Cardiac muscle cell (in vitro differentiated cells and primary cell): ENCODE results near the gene RUNX2. TPM values are rescaled to one million over a fixed set of nuclear protein-coding genes. Genes with fewer than 3 reads are reported as not detected.
A peak's percentile ranks its signal among the peaks of the same experiment; 100 is the strongest.

Source experiments
- DNase-seq, 2 donors: peaks; one replicate each; pipeline versions ENCODE4 v3.0.0 to v3.0.0-alpha.2; 2010 to 2017; ENCODE audit warnings: low read depth in 1 of 2, low spot score in 1 of 2
- H3K27ac ChIP-seq: fragments of 200-600 bp; sonication (generic); 2 replicates; pipeline ENCODE4 v1.5.1; 2016
- H3K27me3 ChIP-seq: fragments of 200-600 bp; sonication (generic); 2 replicates; pipeline ENCODE4 v1.6.0; 2016; ENCODE audit warnings: control low read depth
- H3K36me3 ChIP-seq: fragments of 200-600 bp; sonication (generic); 2 replicates; pipeline ENCODE4 v1.5.1; 2016; ENCODE audit warnings: control low read depth
- H3K4me1 ChIP-seq: fragments of 200-600 bp; sonication (generic); 2 replicates; pipeline ENCODE4 v1.8.1; 2017; ENCODE audit warnings: low read depth, mild to moderate bottlenecking, mixed run types
- H3K4me3 ChIP-seq: fragments of 200-600 bp; sonication (generic); 2 replicates; pipeline ENCODE4 v1.5.1; 2016; ENCODE audit warnings: mild to moderate bottlenecking
- H3K9me3 ChIP-seq: fragments of 200-600 bp; sonication (generic); 2 replicates; pipeline ENCODE4 v1.5.1; 2017; ENCODE audit warnings: low read depth, mild to moderate bottlenecking, control low read depth
- polyA plus RNA-seq: library from polyadenylated mRNA; unstranded; fragments of >200 nt; fragmentation: Nextera tagmentation; extraction: Ambion mirVana; gene quantifications from 2 replicates; pipeline ENCODE4 v1.2.1, GENCODE V29; 2016
- total RNA-seq: library from RNA; depleted of rRNA; stranded (reverse); fragments of >200 nt; gene quantifications from 2 replicates; pipeline ENCODE4 v1.2.3, GENCODE V29; 2016
- TF ChIP-seq, protein P1 (sequence below): IDR thresholded peaks from 2 replicates; pipeline ENCODE4 v1.5.1; 2012; ENCODE audit warnings: low read depth, mild to moderate bottlenecking, low read length

Gene RUNX2
- total and polyA plus RNA-seq, 2 experiments from 2014 or later = 1.6 to 1.9 TPM

DNA sequence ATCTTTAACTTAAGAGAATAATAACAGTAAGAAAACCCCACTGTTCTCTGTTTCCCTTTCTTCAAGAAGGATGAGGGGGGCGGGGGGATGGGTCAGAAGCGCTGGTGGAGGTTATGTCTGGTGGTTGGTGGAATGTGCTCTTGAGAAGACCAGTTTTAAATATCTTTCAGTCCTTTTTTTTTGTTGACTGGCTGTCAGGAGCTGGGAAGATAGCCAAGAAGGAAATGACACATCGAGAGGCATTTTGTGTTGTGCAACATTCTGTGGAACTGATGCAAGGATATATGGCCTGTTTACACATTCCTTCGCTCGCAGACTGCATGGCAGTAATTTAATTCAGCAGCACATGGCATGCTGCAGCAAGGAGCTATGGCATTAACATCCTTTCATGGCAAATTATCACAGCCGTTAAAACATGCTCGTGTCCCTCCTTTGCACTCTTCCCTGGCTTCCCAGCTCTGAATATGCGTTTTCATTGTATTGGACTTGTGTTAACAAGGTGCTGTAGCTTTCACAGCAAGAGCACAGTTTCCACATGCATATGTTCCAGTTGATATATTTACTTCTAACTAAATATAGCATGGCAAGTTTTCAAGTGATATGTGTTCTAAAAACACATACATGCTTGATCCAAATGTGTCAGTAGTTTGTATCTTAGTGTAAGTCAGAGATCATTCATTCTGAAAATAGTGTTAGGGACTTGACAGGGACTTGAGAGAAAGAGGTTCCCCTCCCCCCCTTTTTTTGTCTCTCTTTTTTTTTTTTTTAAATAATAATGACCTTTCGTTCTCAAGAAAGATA lies 117.8 kb downstream of the RUNX2 start:
- no peaks in the 10 kb centered on the region for H3K36me3 ChIP-seq
- DNase-seq = peak; percentile 50 to 99
- no peaks in the 10 kb centered on the region for H3K9me3 ChIP-seq
- peaks cover 31% of the 10 kb centered on the region for H3K4me1 ChIP-seq
- H3K27ac ChIP-seq = peak overlapping the region; percentile 76
- no peak overlapping the region for H3K4me3 ChIP-seq
- H3K27me3 ChIP-seq = no peaks in the 10 kb centered on the region
- TF ChIP-seq, protein P1, sequence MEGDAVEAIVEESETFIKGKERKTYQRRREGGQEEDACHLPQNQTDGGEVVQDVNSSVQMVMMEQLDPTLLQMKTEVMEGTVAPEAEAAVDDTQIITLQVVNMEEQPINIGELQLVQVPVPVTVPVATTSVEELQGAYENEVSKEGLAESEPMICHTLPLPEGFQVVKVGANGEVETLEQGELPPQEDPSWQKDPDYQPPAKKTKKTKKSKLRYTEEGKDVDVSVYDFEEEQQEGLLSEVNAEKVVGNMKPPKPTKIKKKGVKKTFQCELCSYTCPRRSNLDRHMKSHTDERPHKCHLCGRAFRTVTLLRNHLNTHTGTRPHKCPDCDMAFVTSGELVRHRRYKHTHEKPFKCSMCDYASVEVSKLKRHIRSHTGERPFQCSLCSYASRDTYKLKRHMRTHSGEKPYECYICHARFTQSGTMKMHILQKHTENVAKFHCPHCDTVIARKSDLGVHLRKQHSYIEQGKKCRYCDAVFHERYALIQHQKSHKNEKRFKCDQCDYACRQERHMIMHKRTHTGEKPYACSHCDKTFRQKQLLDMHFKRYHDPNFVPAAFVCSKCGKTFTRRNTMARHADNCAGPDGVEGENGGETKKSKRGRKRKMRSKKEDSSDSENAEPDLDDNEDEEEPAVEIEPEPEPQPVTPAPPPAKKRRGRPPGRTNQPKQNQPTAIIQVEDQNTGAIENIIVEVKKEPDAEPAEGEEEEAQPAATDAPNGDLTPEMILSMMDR = no peak

DNA sequence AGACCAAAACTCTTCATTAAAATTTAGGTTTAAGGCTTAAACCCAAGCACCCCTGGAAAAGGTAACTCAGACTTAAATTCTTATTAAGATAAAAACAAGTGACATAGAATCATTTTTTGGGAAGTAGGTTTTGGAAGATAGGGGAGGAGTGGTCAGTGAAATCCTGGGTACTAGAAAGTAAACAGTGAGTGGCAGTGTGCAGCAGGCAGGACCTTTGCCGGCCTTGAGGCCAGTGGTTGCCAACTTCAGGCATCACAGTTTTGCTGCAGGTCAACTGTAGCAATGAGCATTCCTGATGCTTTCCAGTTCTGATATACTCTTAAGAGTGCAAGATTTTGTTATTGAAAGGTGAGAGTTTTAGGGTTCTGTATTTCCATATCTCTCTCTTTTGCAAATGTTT lies 118.9 kb downstream of the RUNX2 start:
- TF ChIP-seq, protein P1 = no peak
- no peak overlapping the region for H3K27ac ChIP-seq

DNA sequence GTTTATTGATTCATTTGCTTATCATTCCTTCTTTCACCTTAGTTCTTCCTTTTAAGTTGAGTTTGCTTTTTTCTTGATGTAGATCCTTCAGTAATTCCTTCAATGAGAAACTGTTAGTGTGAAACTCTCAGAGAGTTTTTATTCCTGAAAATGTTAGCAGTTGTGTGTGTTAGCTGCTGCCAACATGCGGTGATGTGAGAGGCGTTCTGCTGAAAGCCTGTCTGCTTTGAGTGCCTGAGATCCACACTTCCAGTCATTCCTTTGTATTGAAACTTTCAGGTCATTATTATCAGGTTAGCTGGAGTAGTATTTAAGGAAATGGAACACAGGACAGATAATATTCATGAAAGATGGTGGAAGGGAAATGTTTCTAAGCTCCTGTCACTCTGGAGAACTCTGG lies 119.6 kb downstream of the RUNX2 start:
- no peak overlapping the region for H3K27ac ChIP-seq
- peak in 1 of 2 donors; percentile 29 for DNase-seq
- TF ChIP-seq, protein P1 = no peak
- no peaks in the 10 kb centered on the region for H3K36me3 ChIP-seq
- no peak overlapping the region for H3K4me3 ChIP-seq
- H3K4me1 ChIP-seq = peaks cover 31% of the 10 kb centered on the region
- H3K9me3 ChIP-seq = no peaks in the 10 kb centered on the region
- H3K27me3 ChIP-seq = no peaks in the 10 kb centered on the region

More for the DNA sequence above, 118.9 kb downstream of the RUNX2 start:
- H3K9me3 ChIP-seq = no peaks in the 10 kb centered on the region
- DNase-seq = no peak
- H3K4me1 ChIP-seq = peaks cover 31% of the 10 kb centered on the region
- no peak overlapping the region for H3K4me3 ChIP-seq
- H3K36me3 ChIP-seq = no peaks in the 10 kb centered on the region
- no peaks in the 10 kb centered on the region for H3K27me3 ChIP-seq

DNA sequence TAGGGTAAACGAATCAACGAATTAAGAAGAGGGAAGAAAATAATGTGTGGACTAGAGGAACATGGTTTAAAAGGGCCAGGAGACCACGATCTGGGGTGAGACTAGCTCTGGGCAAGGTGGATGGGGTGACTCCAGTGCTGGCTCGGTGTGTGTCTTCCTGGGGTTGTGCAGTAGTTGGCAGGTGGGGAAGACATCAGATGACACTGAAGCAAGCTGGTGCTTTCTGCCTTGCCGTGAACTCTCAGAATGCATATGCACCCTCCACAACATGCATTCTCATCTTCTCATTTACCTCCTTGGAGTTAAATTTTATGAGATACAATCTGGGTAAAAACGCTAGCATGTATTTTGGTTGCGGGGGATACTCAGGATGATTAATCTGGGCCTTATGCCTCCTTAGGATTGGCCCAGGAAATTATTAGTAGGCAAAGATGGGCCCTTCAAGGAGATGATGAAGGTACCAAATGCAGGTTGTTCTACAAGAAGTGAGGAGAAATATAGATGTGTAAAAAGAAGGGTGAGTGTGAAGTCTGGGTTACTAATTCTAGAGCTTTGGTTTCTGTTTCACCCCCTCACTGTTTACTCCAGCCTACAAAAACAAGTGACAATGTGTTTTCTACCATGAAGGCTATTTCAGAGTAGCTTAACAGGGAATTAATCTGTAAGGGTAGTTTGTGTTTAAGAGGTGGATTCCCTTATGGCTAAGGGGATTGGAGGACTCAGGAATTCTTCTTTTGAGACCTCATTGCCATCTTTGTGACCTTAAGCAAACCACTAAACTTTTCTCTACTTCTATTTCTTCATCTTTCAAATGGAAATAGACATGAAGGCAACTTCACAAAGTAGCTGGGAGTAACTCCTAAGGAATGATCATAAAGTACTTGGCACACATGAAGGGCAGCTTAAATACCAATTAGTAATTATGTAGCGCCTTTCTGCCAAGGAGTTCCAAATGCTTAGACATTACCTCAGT lies 120.6 kb downstream of the RUNX2 start:
- no peaks in the 10 kb centered on the region for H3K27me3 ChIP-seq
- H3K4me1 ChIP-seq = peaks cover 31% of the 10 kb centered on the region
- H3K9me3 ChIP-seq = no peaks in the 10 kb centered on the region
- TF ChIP-seq, protein P1 = no peak
- no peak overlapping the region for H3K27ac ChIP-seq
- no peaks in the 10 kb centered on the region for H3K36me3 ChIP-seq
- H3K4me3 ChIP-seq = no peak overlapping the region
- no peak for DNase-seq

DNA sequence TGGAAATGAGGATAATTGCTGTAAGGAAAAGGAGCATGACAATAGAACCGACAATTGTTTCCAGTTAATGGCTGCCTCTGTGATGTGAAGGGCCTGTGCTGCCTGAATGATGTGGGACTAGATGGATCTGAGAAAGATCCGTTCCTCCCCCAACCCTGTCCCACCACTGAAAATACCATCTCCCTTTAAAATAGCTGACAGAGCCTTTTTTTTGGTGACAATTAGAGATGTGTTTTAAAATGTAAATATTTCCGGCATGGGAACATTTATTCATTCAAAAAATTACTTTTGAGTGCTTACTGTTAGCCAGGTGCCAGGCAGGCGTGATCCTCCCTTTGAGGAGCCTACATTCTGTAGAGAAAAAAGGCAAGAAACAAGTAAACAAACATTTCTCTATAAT lies 122.0 kb downstream of the RUNX2 start:
- no peak overlapping the region for H3K27ac ChIP-seq
- H3K4me3 ChIP-seq = no peak overlapping the region
- no peaks in the 10 kb centered on the region for H3K36me3 ChIP-seq
- TF ChIP-seq, protein P1 = no peak
- H3K9me3 ChIP-seq = no peaks in the 10 kb centered on the region
- no peak for DNase-seq
- no peaks in the 10 kb centered on the region for H3K27me3 ChIP-seq
- H3K4me1 ChIP-seq = peaks cover 31% of the 10 kb centered on the region
